ACC112 (cell line): ENCODE measurements around the gene STXBP3.
"Not testable (repeated sequence)": the region's sequence is repeated elsewhere in the genome, so short reads cannot be mapped to it uniquely, and the experiment has no call there.

Experiments
- H2AFZ ChIP-seq: fragments of 200-600 bp; sonication (generic); one replicate; pipeline ENCODE4 v1.6.0; 2017; ENCODE audit warnings: antibody characterized with exemption, low read length; ENCODE audit not compliant: unreplicated experiment
- H3K27ac ChIP-seq: fragments of 200-600 bp; sonication (generic); 2 replicates; pipeline ENCODE4 v1.5.1; 2014; ENCODE audit warnings: low read depth, mild to moderate bottlenecking, antibody characterized with exemption, low read length, moderate library complexity
- H3K27me3 ChIP-seq: fragments of 200-600 bp; sonication (generic); 2 replicates; pipeline ENCODE4 v1.6.1; 2014; ENCODE audit warnings: mild to moderate bottlenecking, antibody characterized with exemption, low read length, moderate library complexity, mixed read lengths; ENCODE audit not compliant: insufficient read depth
- H3K36me3 ChIP-seq: fragments of 200-600 bp; sonication (generic); 2 replicates; pipeline ENCODE4 v1.6.1; 2016; ENCODE audit warnings: mild to moderate bottlenecking, antibody characterized with exemption, low read length, moderate library complexity, mixed read lengths; ENCODE audit not compliant: insufficient read depth
- H3K4me1 ChIP-seq: fragments of 200-600 bp; sonication (generic); one replicate; pipeline ENCODE4 v1.6.1; 2016; ENCODE audit warnings: low read length, mixed read lengths; ENCODE audit not compliant: insufficient read depth, unreplicated experiment, control insufficient read depth
- H3K4me3 ChIP-seq: fragments of 200-600 bp; sonication (generic); 2 replicates; pipeline ENCODE4 v1.5.1; 2014; ENCODE audit warnings: mild to moderate bottlenecking, low read depth, low read length
- H3K79me2 ChIP-seq: fragments of 200-600 bp; sonication (generic); one replicate; pipeline ENCODE4 v1.6.0; 2016; ENCODE audit warnings: low read length; ENCODE audit not compliant: control insufficient read depth, unreplicated experiment, insufficient read depth

Gene STXBP3, protein sequence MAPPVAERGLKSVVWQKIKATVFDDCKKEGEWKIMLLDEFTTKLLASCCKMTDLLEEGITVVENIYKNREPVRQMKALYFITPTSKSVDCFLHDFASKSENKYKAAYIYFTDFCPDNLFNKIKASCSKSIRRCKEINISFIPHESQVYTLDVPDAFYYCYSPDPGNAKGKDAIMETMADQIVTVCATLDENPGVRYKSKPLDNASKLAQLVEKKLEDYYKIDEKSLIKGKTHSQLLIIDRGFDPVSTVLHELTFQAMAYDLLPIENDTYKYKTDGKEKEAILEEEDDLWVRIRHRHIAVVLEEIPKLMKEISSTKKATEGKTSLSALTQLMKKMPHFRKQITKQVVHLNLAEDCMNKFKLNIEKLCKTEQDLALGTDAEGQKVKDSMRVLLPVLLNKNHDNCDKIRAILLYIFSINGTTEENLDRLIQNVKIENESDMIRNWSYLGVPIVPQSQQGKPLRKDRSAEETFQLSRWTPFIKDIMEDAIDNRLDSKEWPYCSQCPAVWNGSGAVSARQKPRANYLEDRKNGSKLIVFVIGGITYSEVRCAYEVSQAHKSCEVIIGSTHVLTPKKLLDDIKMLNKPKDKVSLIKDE

GRCh38 chr1:108746382-108747170, at the start of gene STXBP3:
Gene STXBP3 (plus strand): TSS chr1:108746674. CDS start chr1:108746738, 64 bp downstream.
- no peaks in the 10 kb centered on the region for H3K36me3 ChIP-seq
- peaks cover 39% of the 10 kb centered on the region for H3K79me2 ChIP-seq
- peak within 1 kb of the TSS; percentile 85 for H3K4me3 ChIP-seq
- peak within 1 kb of the TSS; percentile 89 for H3K27ac ChIP-seq
- H2AFZ ChIP-seq: peak within 1 kb of the TSS; percentile 80
- peaks cover 16% of the 10 kb centered on the region for H3K4me1 ChIP-seq
- no peaks in the 10 kb centered on the region for H3K27me3 ChIP-seq

- Histone ChIP-seq H2AFZ (no peak overlapping the region), H3K79me2 (peaks cover 31% of the 10 kb centered on the region), H3K27ac (no peak overlapping the region), H3K36me3 (peaks cover 58% of the 10 kb centered on the region), H3K4me3 (no peak overlapping the region), H3K4me1 (peaks cover 15% of the 10 kb centered on the region), H3K27me3 (no peaks in the 10 kb centered on the region)
Observed at GRCh38 chr1:108699375-108700332, 46.8 kb upstream of the STXBP3 start.

DNA sequence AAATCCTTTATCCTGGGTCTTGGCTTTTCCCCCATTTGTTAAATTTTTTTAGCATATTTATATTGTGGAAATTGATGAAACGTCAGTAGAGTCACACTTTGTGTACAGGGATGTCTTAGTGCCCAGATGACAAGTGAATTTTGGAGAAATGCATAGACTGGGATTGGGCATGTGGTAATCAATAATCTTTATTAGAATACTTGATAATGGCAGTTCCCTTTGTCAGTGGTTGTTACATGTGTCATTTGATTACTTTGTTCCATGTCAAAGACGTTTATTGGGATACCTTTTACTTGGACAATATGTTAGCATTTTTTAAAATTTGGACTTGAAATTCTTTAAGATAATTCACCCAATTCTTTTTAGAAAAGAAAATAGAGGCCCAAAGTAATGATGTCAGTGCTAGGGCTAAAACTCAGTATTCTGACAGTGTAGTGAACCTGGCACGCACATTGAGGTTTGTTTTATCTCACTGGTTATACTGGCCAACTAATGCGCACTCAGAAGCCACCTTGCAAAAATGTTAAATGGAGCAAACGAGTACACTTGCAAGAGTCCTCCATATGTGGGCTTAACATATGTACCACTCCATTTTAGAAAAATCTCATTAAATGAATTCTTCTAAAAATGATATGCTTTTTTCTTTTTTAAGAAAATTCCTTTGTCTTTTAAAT, 45.2 kb upstream of the STXBP3 start:
- Histone ChIP-seq H3K4me1 (peaks cover 20% of the 10 kb centered on the region), H3K36me3 (peaks cover 47% of the 10 kb centered on the region), H3K4me3 (no peak overlapping the region), H3K27ac (no peak overlapping the region), H3K79me2 (peaks cover 15% of the 10 kb centered on the region), H3K27me3 (no peaks in the 10 kb centered on the region), H2AFZ (no peak overlapping the region)

- H3K4me3 ChIP-seq, H2AFZ ChIP-seq, H3K27ac ChIP-seq, H3K27me3 ChIP-seq, H3K79me2 ChIP-seq: not testable (repeated sequence)
- Histone ChIP-seq H3K36me3 (peaks cover 39% of the 10 kb centered on the region), H3K4me1 (peaks cover 20% of the 10 kb centered on the region)
Observed at GRCh38 chr1:108702109-108702508, 44.4 kb upstream of the STXBP3 start.

GRCh38 chr1:108703939-108704338, 42.5 kb upstream of the STXBP3 start:
- no peaks in the 10 kb centered on the region for H3K27me3 ChIP-seq
- H2AFZ ChIP-seq: no peak overlapping the region
- peaks cover 21% of the 10 kb centered on the region for H3K36me3 ChIP-seq
- peak overlapping the region; percentile 40; the same call in 1 of the 2 replicates for H3K4me3 ChIP-seq
- H3K79me2 ChIP-seq: no peaks in the 10 kb centered on the region
- peak overlapping the region; percentile 79 for H3K27ac ChIP-seq
- peaks cover 20% of the 10 kb centered on the region for H3K4me1 ChIP-seq

GRCh38 chr1:108704496-108704895, 42.0 kb upstream of the STXBP3 start:
- Histone ChIP-seq H3K79me2 (no peaks in the 10 kb centered on the region), H3K4me3 (peak overlapping the region; percentile 40; the same call in 1 of the 2 replicates), H3K27me3 (no peaks in the 10 kb centered on the region), H3K27ac (peak overlapping the region; percentile 79), H2AFZ (no peak overlapping the region), H3K36me3 (peaks cover 15% of the 10 kb centered on the region), H3K4me1 (peaks cover 20% of the 10 kb centered on the region)

- no peaks in the 10 kb centered on the region; the same call in 1 of the 2 replicates for H3K36me3 ChIP-seq
- H3K27me3 ChIP-seq: no peaks in the 10 kb centered on the region
- H3K4me3 ChIP-seq: no peak overlapping the region
- no peak overlapping the region for H2AFZ ChIP-seq
- H3K79me2 ChIP-seq: no peaks in the 10 kb centered on the region
- H3K4me1 ChIP-seq: peaks cover 20% of the 10 kb centered on the region
- no peak overlapping the region for H3K27ac ChIP-seq
Observed at GRCh38 chr1:108706643-108707042, 39.8 kb upstream of the STXBP3 start.

DNA sequence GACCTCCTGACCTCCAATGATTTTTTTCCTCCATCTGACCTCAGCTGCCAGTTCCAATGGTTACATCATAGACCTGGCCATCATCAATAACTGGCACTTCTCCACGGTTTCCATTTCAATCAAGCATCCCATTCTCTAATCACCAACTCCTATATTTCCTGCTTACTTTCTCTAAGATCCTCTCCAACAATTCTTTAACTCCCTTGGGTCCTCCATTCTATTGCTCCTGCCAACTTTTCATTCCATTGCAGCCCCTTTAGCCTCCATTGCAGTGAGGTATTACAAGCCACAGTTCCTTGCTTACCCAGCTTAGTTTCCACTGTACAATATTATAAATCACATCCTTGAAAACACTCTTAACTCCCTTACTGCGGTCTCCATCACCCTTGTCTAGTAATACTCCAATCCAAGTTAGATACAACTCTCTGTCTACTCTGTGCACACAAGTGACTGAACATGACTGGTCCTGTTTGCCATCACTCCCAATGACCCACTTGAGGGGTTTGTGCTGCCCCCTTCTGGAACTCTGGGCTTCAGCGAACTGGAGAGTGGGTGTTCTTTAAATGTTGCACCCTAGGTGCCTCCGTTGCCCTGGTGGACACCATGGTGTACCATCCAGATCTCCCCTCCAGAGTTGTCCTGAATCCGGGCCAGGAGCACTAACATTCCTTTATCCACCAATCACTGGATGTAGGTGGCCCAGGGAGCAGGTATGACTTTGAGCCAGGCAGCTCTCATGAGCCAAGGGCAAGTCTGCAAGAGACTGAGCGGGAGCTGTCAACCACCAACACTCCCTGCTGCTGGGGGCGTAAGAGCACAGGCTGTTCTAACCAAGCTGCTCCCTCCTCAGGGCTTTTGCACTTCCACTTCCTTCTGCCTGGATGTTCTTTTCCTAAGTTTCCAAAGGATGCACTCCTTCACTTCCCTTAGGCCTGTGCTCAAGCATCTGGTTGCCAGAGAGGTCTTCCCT, 37.5 kb upstream of the STXBP3 start:
- Histone ChIP-seq H2AFZ (no peak overlapping the region), H3K27ac (no peak overlapping the region), H3K4me1 (peaks cover 14% of the 10 kb centered on the region), H3K4me3 (no peak overlapping the region), H3K79me2 (no peaks in the 10 kb centered on the region), H3K36me3 (no peaks in the 10 kb centered on the region), H3K27me3 (no peaks in the 10 kb centered on the region)

DNA sequence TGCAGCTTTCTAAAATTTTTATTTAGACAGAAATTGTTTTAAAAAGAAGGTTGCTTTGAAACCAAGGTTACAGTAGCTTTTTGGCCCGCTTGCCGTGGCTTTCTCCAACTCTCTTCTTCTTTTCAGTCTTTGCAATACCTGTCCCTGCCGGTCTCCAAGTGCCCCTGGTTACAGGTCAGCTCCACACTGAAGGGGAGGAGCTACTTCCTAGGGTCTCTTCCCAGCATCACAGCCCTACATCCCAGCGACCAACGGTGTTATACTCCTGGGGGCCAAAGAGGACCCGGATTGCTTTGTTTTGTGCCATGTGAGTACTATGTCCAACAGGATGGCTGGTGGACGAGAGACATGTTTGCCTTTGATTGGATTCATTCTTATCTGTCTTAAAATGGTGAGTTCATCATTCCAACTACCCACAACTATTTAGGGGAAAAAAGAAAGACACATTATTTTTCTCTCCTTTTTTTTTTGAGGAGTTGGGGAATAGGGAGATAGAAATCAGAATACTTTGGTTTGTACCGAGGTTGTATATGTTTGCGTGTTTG, 33.8 kb upstream of the STXBP3 start, which contains the start of gene FNDC7:
Gene FNDC7 (plus strand): TSS at position 303 of the 545 bp plus-strand sequence. CDS start 26 bp downstream, at position 329.
- Histone ChIP-seq H3K36me3 (no peaks in the 10 kb centered on the region), H3K4me3 (no peak within 1 kb of the TSS), H2AFZ (no peak within 1 kb of the TSS)

More for the DNA sequence above, 33.8 kb upstream of the STXBP3 start, which contains the start of gene FNDC7:
- no peaks in the 10 kb centered on the region for H3K27me3 ChIP-seq
- no peak within 1 kb of the TSS for H3K27ac ChIP-seq
- H3K79me2 ChIP-seq: no peaks in the 10 kb centered on the region
- peaks cover 6% of the 10 kb centered on the region for H3K4me1 ChIP-seq
